Parathyroid adenoma (tissue), 2 donors: ENCODE measurements around the gene CBLIF.

ENCODE experiments used
- H2AFZ ChIP-seq: fragments of 300-600 bp; sonication (generic); one replicate; pipeline ENCODE4 v1.7.0; 2017; ENCODE audit warnings: antibody characterized with exemption, mild to moderate bottlenecking
- H3K27ac ChIP-seq: fragments of 300-600 bp; sonication (generic); one replicate; pipeline ENCODE4 v1.7.0; 2017
- H3K27me3 ChIP-seq: fragments of 300-600 bp; sonication (generic); one replicate; pipeline ENCODE4 v1.7.0; 2017; ENCODE audit warnings: low read length; ENCODE audit not compliant: control insufficient read depth, insufficient read depth
- H3K36me3 ChIP-seq: fragments of 300-600 bp; sonication (generic); one replicate; pipeline ENCODE4 v1.7.0; 2017; ENCODE audit warnings: low read length; ENCODE audit not compliant: control insufficient read depth, insufficient read depth
- H3K4me1 ChIP-seq: fragments of 300-600 bp; sonication (generic); one replicate; pipeline ENCODE4 v1.7.0; 2017; ENCODE audit warnings: control low read depth
- H3K4me2 ChIP-seq: fragments of 300-600 bp; sonication (generic); one replicate; pipeline ENCODE4 v1.7.0; 2017; ENCODE audit warnings: low read length
- H3K4me3 ChIP-seq: fragments of 300-600 bp; sonication (generic); one replicate; pipeline ENCODE4 v1.7.0; 2017; ENCODE audit warnings: low read depth, low read length
- H3K79me2 ChIP-seq: fragments of 300-600 bp; sonication (generic); one replicate; pipeline ENCODE4 v1.7.0; 2017; ENCODE audit warnings: control low read depth
- H3K9ac ChIP-seq: fragments of 300-600 bp; sonication (generic); one replicate; pipeline ENCODE4 v1.7.0; 2017; ENCODE audit warnings: mild to moderate bottlenecking
- H3K9me3 ChIP-seq: fragments of 300-600 bp; sonication (generic); one replicate; pipeline ENCODE4 v1.7.0; 2017; ENCODE audit warnings: low read length; ENCODE audit not compliant: control insufficient read depth
- TF ChIP-seq, protein P1 (sequence below): fragments of 300-600 bp; sonication (generic); IDR thresholded peaks from one replicate; pipeline ENCODE4 v1.7.0; 2017; ENCODE audit warnings: antibody characterized with exemption, mild to moderate bottlenecking
- donor health status: primary hyperparathyroidism.

Gene CBLIF

DNA sequence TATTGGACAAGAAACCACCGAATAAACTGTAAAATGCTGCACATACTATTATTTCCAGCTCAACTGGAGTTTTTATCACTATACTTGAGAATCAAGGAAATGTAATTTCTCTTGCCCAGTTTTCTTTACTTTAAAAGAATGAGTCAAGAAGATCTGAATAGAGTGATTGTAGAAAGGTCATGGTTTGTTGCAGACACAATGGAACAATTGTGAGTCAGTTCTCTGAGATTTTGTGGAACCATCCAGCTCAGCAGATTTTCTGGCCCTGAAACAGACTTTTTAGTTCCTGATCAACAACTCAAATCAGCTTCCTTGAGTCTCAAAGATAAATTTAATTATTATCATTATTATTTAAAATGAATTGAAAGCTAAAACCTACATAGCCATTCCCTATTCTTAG is 19.7 kb upstream of the CBLIF start:
- Histone ChIP-seq H3K9me3 (no peaks in the 10 kb centered on the region), H3K27ac (no peak overlapping the region), H3K79me2 (no peaks in the 10 kb centered on the region), H3K4me1 (no peaks in the 10 kb centered on the region), H3K27me3 (no peaks in the 10 kb centered on the region), H3K4me2 (no peak overlapping the region), H3K36me3 (no peaks in the 10 kb centered on the region), H3K4me3 (no peak overlapping the region), H2AFZ (no peak overlapping the region), H3K9ac (no peak overlapping the region)
- TF ChIP-seq, protein P1, sequence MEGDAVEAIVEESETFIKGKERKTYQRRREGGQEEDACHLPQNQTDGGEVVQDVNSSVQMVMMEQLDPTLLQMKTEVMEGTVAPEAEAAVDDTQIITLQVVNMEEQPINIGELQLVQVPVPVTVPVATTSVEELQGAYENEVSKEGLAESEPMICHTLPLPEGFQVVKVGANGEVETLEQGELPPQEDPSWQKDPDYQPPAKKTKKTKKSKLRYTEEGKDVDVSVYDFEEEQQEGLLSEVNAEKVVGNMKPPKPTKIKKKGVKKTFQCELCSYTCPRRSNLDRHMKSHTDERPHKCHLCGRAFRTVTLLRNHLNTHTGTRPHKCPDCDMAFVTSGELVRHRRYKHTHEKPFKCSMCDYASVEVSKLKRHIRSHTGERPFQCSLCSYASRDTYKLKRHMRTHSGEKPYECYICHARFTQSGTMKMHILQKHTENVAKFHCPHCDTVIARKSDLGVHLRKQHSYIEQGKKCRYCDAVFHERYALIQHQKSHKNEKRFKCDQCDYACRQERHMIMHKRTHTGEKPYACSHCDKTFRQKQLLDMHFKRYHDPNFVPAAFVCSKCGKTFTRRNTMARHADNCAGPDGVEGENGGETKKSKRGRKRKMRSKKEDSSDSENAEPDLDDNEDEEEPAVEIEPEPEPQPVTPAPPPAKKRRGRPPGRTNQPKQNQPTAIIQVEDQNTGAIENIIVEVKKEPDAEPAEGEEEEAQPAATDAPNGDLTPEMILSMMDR = no peak

DNA sequence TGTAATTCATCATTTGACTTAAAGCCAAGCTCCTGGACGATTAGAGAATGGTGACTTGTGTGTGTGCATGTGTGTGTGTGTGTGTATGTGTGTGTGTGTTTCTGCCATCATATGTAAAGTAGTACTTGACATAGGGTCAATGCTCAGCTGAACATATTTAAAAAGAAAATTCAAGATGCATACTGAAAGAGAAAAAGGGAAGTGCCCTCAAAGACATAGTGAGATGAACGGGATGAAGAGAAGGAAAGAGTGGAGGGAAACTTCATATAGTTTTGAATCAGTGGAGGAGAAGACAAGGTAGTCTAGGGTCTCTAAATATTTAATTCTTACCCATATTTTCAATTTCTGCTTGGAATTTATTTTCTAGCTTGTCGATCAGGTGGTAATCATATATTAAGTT is 17.0 kb upstream of the CBLIF start:
- Histone ChIP-seq H3K4me1 (no peaks in the 10 kb centered on the region), H3K4me3 (no peak overlapping the region), H3K4me2 (no peak overlapping the region), H3K9me3 (no peaks in the 10 kb centered on the region), H3K9ac (no peak overlapping the region), H3K79me2 (no peaks in the 10 kb centered on the region), H3K36me3 (no peaks in the 10 kb centered on the region), H3K27me3 (no peaks in the 10 kb centered on the region), H2AFZ (no peak overlapping the region), H3K27ac (no peak overlapping the region)
- TF ChIP-seq, protein P1 = no peak

DNA sequence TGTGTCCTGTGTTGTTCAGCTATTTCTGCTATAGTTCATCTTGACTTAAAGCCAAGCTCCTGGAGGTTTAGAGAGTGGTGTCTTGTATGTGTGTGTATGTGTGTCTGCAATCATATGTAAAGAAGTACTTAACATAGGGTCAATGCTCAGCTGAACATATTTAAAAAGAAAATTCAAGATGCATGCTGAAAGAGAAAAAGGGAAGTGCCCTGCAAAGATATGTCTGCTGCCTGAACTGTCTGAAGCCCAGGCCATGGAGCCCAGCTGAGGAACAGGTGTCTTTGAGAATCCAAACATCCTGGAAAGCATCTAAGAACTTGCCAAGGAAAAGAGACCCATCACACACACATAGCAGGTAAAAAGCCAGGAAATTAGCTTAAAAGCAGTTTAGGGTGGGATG is 14.4 kb upstream of the CBLIF start:
- no peaks in the 10 kb centered on the region for H3K36me3 ChIP-seq
- H3K9me3 ChIP-seq = no peaks in the 10 kb centered on the region
- no peak overlapping the region for H3K9ac ChIP-seq
- TF ChIP-seq, protein P1 = no peak
- no peak overlapping the region for H2AFZ ChIP-seq
- H3K27me3 ChIP-seq = no peaks in the 10 kb centered on the region
- H3K27ac ChIP-seq = no peak overlapping the region
- H3K4me2 ChIP-seq = no peak overlapping the region
- H3K4me1 ChIP-seq = no peaks in the 10 kb centered on the region
- H3K79me2 ChIP-seq = no peaks in the 10 kb centered on the region
- no peak overlapping the region for H3K4me3 ChIP-seq

DNA sequence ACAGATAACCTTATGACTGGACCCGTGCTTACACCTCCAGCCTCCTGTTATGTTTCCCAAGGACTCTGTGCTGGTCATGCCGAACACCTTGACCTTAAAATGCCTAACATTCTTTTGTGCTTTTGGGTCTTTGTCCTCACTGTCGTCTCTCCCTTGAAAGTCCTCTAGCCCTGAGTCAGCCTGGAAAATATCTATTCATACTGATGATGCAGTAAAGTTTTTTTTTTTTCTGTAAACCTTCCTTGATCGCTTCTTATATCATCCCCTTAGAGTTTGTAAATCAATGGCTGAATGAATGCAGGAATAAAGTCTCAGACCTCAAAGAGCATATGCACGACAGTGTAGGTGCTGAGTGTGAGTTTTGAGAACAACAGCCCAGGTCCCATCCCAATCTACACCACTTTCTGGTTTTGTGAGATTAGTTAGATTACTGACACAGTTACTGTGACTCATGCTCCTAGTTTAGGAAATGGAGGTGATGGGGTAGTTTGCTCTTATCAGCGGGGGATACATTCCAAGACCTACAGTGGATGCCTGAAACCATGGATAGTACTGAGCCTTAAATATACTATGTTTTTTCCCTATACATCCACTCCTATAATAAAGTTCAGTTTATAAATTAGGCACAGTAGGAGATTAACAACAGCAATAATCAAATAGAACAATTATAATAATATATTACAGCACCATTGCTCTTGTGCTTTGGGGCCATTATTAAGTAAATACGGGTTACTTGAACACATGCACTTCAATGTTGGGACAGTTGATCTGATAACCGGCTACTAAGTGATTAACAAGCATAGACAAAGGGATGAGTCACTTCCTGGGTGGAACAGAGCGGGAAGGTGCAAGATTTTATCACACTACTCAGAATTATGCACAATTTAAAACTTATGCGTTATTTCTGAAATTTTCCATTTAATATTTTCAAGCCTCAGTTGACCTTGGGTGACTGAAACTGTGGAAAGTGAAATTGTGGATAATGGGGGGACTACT is 12.4 kb upstream of the CBLIF start:
- Histone ChIP-seq H2AFZ (no peak overlapping the region), H3K4me3 (no peak overlapping the region), H3K9me3 (no peaks in the 10 kb centered on the region), H3K36me3 (no peaks in the 10 kb centered on the region), H3K27ac (no peak overlapping the region), H3K4me1 (no peaks in the 10 kb centered on the region), H3K9ac (no peak overlapping the region), H3K27me3 (no peaks in the 10 kb centered on the region), H3K4me2 (peak overlapping the region; percentile 1), H3K79me2 (no peaks in the 10 kb centered on the region)
- TF ChIP-seq, protein P1 = no peak
